ENCODE results near the gene MIDN. TPM values are rescaled to one million over a fixed set of nuclear protein-coding genes. Genes with fewer than 3 reads are reported as not detected.

Gene MIDN
- total RNA-seq, 1 donor from 2014 or later, result 170 TPM

DNA sequence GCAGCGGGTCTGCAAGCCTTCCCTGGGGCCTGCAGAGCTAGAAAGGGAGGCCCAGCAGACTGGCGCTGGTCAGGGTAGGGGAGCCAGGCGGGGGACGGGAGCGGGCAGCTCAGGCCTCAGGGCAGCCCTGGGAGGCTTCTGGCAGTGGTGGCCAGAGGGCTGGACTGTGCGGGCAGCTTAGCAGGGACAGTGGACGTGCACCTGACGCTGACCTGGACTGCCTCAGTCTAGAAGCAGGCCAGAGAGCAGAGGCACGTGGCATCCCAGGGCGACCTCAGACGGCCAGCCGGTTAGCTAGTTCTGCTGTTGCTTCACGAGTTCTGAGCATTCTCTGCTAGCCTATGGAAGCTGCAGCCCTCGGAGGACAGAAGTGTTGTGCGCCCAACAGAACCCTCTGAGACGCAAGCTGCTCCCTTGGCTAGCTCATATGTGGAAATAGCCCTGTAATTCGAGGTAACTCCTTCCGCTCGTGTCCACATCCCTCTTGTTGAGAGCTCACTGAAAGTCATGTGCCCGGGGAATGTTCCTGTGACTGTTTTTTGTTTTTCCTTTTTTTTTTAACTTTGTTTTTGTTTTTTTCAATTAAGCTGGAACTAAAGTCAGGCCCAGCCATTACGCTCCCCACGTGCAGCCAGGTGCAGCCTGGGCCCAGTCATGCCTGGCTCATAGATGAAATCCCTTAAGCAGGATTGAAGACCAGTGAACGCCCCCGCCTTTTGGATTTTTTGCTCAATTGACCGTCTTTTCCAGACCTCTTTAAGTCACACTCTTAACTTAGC is 25.1 kb downstream of the MIDN start:
- intact Hi-C loops (cut with DNase I), result loop anchor here (10.0 kb wide), 2 partner anchors 111 to 171 kb away; partner anchors contain the start of gene NDUFS7
- Histone ChIP-seq H3K4me3 (no peak overlapping the region), H3K27me3 (no peaks in the 10 kb centered on the region), H3K9me3 (no peaks in the 10 kb centered on the region), H3K27ac (peak overlapping the region; percentile 98), H3K36me3 (peaks cover 0 to 58% of the 10 kb centered on the region in 2 donors), H3K4me1 (peaks cover 69% of the 10 kb centered on the region)
- no peak for DNase-seq (ENCODE audit: extremely low spot score in 2 of 2)
- TF ChIP-seq POLR2A (IDR thresholded peaks at IDR 0.05), result no peak
- TF ChIP-seq, protein P1, sequence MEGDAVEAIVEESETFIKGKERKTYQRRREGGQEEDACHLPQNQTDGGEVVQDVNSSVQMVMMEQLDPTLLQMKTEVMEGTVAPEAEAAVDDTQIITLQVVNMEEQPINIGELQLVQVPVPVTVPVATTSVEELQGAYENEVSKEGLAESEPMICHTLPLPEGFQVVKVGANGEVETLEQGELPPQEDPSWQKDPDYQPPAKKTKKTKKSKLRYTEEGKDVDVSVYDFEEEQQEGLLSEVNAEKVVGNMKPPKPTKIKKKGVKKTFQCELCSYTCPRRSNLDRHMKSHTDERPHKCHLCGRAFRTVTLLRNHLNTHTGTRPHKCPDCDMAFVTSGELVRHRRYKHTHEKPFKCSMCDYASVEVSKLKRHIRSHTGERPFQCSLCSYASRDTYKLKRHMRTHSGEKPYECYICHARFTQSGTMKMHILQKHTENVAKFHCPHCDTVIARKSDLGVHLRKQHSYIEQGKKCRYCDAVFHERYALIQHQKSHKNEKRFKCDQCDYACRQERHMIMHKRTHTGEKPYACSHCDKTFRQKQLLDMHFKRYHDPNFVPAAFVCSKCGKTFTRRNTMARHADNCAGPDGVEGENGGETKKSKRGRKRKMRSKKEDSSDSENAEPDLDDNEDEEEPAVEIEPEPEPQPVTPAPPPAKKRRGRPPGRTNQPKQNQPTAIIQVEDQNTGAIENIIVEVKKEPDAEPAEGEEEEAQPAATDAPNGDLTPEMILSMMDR (IDR thresholded peaks at IDR 0.05), result no peak
- no peak for TF ChIP-seq POLR2AphosphoS5 (IDR thresholded peaks at IDR 0.05; ENCODE audit: insufficient read depth in 1 of 2, low read depth in 1 of 2)

GRCh38 chr19:1274081-1274851 is 25.9 kb downstream of the MIDN start:
- peak in 1 of 2 donors; percentile 89 for DNase-seq (ENCODE audit: extremely low spot score in 2 of 2)
- intact Hi-C loops (cut with DNase I), result loop anchor here (10.0 kb wide), 2 partner anchors 111 to 171 kb away; partner anchors contain the start of gene NDUFS7
- TF ChIP-seq, protein P1 (IDR thresholded peaks at IDR 0.05), result no peak
- TF ChIP-seq POLR2A (IDR thresholded peaks at IDR 0.05) (no peak), POLR2AphosphoS5 (IDR thresholded peaks at IDR 0.05; ENCODE audit: insufficient read depth in 1 of 2, low read depth in 1 of 2) (no peak)
- Histone ChIP-seq H3K4me1 (peaks cover 65% of the 10 kb centered on the region), H3K27ac (peak overlapping the region; percentile 98), H3K27me3 (no peaks in the 10 kb centered on the region), H3K9me3 (no peaks in the 10 kb centered on the region), H3K36me3 (peaks cover 0 to 66% of the 10 kb centered on the region in 2 donors), H3K4me3 (peak overlapping the region; percentile 76 to 87)

DNA sequence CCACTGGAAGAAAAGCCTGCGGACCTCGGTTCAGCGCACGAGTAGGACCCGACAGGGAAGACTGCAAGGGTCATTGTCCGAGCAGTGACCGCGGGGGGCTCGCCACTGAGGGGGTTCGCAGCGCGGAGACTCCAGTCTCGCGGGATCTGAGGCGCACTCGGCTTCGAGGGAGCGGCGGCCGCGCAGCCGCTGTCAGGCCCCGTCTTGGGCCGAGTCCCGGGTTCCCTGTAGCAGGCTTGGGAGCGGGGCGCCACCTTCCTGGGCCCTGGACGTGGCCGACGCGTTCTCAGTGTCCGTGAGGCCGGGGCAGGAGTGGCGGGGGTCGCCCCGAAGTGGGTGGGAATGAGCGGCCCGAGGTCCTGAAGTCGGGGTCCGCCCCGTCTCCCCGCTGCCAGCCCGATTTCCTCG is 26.5 kb downstream of the MIDN start:
- Histone ChIP-seq H3K36me3 (peaks cover 0 to 68% of the 10 kb centered on the region in 2 donors), H3K4me1 (peaks cover 64% of the 10 kb centered on the region)

GRCh38 chr19:1275260-1275975 is 27.0 kb downstream of the MIDN start, which contains the start of gene FAM174C:
TSS of gene FAM174C (plus strand) at chr19:1275530. CDS start at chr19:1275550, 20 bp downstream.
- intact Hi-C loops (cut with DNase I), result loop anchor here (10.0 kb wide), 2 partner anchors 109 to 169 kb away; partner anchors contain the start of gene NDUFS7
- Histone ChIP-seq H3K36me3 (peaks cover 0 to 65% of the 10 kb centered on the region in 2 donors), H3K9me3 (no peaks in the 10 kb centered on the region), H3K27me3 (no peaks in the 10 kb centered on the region), H3K4me1 (peaks cover 58% of the 10 kb centered on the region), H3K4me3 (peak within 1 kb of the TSS; percentile 76 to 87), H3K27ac (peak within 1 kb of the TSS; percentile 98)
- peak in 1 of 2 donors; percentile 95 for DNase-seq (ENCODE audit: extremely low spot score in 2 of 2)
- TF ChIP-seq POLR2AphosphoS5 (IDR thresholded peaks at IDR 0.05; ENCODE audit: insufficient read depth in 1 of 2, low read depth in 1 of 2), result peak; percentile 66 to 78
- TF ChIP-seq POLR2A (IDR thresholded peaks at IDR 0.05), result peak in 1 of 2 donors; percentile 33
- TF ChIP-seq, protein P1 (IDR thresholded peaks at IDR 0.05), result no peak

More for the DNA sequence above, 26.5 kb downstream of the MIDN start:
- TF ChIP-seq POLR2AphosphoS5 (IDR thresholded peaks at IDR 0.05; ENCODE audit: insufficient read depth in 1 of 2, low read depth in 1 of 2) (no peak), POLR2A (IDR thresholded peaks at IDR 0.05) (no peak)
- TF ChIP-seq, protein P1 (IDR thresholded peaks at IDR 0.05), result no peak
- intact Hi-C loops (cut with DNase I), result loop anchor here (10.0 kb wide), 2 partner anchors 110 to 170 kb away; partner anchors contain the start of gene NDUFS7
- no peak for DNase-seq (ENCODE audit: extremely low spot score in 2 of 2)
- H3K4me3 ChIP-seq, result peak overlapping the region; percentile 76 to 87
- no peaks in the 10 kb centered on the region for H3K27me3 ChIP-seq
- H3K9me3 ChIP-seq, result no peaks in the 10 kb centered on the region
- peak overlapping the region; percentile 98 for H3K27ac ChIP-seq

Data from vagina (tissue), 2 donors.